HG02840 (cell line): ENCODE measurements around the gene HMCN1.
"Not testable (repeated sequence)": the region's sequence is repeated elsewhere in the genome, so short reads cannot be mapped to it uniquely, and the experiment has no call there.

Experiments used
- ATAC-seq: cut with Tn5 transposase; IDR thresholded peaks from one replicate; pipeline ENCODE4 v1.9.1; 2021; ENCODE audit warnings: mild to moderate bottlenecking, moderate library complexity, moderate number of reproducible peaks; ENCODE audit not compliant: unreplicated experiment, low FRiP score

Gene HMCN1

DNA sequence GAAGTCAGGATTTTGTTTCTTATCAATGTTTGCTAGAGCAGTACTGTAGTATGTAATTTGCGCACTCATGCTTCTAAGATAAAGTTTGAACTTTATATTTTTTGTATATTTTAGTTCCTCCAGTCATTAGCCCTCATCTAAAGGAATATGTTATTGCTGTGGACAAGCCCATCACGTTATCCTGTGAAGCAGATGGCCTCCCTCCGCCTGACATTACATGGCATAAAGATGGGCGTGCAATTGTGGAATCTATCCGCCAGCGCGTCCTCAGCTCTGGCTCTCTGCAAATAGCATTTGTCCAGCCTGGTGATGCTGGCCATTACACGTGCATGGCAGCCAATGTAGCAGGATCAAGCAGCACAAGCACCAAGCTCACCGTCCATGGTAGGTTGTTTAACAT lies 388.6 kb downstream of the HMCN1 start:
- no peak for ATAC-seq

DNA sequence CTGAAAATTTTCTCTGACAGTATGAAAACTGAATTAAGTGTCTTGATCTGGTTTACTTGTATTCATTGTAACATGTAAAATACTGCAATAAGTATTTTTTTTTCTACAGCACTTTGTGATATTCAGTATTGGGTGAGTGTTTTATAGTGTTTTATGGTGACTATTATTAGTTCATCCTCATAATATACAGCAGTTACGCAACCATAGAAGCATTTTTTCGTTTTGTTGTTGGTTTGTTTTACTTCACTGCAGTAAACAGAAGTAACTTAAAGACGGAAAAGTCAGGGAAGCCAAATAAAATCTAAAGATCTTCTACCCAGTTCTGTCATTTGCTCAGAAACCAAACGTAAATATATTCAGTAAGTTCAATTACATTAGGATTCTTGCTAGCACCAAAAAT lies 390.8 kb downstream of the HMCN1 start:
- ATAC-seq = no peak

- ATAC-seq = no peak
Measured at GRCh38 chr1:186125511-186125910, 391.3 kb downstream of the HMCN1 start.

DNA sequence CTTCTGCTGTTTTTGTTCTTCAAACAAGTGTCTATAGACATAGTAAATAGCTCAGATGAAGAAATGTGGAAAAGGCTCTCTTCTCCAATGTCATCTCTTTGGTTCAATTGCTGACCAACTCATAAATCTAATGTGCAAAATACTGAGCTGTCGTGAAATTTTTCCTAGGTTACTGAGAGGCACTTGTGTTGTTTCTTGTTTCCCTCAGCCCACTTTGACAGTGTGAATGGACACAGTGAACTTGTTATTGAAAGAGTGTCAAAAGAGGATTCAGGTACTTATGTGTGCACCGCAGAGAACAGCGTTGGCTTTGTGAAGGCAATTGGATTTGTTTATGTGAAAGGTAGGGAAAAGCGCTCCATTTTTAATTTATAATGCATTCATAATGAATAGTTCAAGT lies 395.6 kb downstream of the HMCN1 start:
- ATAC-seq = no peak

DNA sequence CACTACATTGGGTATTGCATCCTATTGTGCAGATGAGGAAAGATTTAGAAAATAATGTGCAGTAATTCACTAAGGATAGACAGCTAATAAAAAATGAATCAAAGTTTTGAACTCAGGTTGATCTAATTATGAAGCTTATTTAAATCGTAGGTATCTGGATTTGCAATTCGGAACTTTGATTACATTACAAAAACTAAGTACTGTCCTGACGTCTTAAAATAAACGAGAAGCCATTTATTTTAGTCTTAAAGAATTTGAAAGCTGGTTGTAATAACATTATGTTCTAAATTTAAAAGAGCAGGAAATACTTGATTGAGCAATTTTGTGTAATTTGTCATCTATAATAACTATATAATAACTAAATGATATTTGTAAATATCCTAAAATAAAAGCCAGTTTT lies 404.9 kb downstream of the HMCN1 start:
- ATAC-seq = no peak

- ATAC-seq = no peak
Measured at GRCh38 chr1:186139701-186140100, 405.5 kb downstream of the HMCN1 start.

DNA sequence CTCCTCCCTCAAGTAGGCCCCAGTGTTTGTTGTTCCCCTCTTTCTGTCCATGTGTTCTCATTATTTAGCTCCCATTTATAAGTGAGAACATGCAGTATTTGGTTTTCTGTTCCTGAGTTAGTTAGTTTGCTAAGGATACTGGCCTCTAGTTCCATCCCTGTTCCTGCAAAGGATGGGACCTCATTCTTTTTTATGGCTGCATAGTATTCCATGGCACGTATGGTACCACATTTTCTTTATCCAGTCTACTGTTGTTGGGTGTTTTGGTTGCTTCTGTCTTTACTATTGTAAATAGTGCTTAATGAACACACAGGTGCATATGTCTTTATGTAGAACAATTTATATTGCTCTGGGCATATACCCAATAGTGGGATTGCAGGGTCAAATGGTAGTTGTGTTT lies 408.0 kb downstream of the HMCN1 start:
- no peak for ATAC-seq

DNA sequence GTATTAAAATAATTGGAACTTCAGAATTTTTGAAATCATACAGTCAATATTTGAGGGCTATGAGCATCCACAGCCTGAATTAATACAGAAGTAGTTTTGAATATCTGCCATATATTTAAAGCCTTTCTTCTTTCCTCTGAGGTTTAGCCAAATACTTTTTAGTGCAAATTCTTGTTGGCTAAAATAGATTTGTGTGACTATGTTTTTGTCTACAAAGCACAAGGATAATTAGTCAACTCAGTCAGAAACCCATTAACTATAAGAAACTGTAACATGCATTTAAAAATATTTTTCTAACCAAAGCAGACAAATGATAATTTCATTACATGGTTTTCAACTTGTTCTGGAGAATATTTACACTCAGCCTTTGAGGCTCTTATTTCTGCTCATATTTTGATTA lies 408.7 kb downstream of the HMCN1 start:
- ATAC-seq = no peak

DNA sequence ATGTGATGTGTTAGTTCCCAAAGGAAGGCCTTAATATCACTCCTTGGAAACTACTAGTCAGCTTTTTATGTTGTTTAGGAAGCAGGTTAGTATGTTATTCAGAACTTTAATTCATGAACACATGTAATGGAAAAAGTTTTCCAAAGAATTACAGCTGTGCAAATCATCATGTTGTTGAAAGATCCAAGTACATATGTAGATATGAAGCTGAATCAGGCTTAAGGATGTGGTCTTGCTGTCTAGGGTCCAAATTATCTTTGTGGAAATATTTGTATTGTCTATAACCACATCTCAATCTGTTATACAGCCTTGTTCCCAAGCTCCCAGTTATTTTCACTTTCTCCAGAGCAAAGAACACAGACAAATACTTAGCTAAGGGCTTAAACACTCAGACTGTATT lies 409.3 kb downstream of the HMCN1 start:
- ATAC-seq = no peak

DNA sequence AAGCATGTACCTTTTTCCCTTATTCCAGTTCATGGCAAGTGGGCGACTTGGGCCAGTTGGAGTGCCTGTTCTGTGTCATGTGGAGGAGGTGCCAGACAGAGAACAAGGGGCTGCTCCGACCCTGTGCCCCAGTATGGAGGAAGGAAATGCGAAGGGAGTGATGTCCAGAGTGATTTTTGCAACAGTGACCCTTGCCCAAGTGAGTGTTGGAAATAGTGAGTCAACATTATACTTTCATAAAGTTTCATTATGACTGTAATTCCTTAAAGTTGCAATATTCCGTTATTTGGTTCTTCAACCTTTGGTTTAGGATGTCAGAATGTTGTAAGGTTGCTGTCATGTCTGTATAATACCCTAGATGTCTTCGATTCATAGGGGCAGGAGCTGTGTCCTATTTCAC lies 410.3 kb downstream of the HMCN1 start:
- ATAC-seq = no peak

DNA sequence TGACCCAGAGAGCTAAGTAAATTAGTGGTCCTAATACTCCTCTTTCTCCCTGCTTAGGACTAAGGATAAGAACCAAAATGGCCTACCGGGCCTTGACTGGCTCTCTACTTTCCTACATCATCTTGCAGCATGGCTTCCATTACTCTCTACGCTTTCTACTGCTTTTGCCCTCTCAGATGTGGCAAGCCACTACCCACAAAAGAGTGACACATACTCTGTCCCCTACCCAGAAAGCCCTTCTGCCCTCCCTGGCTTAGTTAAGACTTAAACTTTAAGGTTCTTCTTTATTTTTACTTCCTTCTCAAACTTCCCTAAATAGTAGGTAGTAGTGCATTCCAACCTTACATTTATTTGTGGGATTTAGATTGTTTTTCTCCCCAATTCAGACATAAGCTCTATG lies 412.8 kb downstream of the HMCN1 start:
- ATAC-seq = no peak

- no peak for ATAC-seq
Measured at GRCh38 chr1:186149591-186149990, 415.4 kb downstream of the HMCN1 start.

DNA sequence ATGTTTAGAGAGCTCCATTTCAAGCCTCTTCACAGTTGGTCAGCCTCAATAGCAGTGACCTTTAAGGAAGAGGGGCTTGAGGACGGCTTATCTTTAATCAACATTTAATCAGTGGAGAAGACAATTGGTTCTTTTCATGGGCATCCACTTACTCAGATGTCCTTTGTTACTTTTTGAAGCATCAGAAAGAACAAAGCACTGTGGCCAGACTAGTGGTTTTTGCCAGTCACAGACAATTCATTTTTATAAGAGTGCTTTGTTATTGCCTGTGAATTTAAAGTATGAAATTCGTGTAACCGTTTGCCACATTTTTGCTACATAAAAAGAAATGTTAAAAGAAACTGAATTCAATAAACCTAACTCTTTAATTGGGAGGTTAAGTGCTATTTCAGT lies 418.0 kb downstream of the HMCN1 start:
- ATAC-seq = no peak

DNA sequence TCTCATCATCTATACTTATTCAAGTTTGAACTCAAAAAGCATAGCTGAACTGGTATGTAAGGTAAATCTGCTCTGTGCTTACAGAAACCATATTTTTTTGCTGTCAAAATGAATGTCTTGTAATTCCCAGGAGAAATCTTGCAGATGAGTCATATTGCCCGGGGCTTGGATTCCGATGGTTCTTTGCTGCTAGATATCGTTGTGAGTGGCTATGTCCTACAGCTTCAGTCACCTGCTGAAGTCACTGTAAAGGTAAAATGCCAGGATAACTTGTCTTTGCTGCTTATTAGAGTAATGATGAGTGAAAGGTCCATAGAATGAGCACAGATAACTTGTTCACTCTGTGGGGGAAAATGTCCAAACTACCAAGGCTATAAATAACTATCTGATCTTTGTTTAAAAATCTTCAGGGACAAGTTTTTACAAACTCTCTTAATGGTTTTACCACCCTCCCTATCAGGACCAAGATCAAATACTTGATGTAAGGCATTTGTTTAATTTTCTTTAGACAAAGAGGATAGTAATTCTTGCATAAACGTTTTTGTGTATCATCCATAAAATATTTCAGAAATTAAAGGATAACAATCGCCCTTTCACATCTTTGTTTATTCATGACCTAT lies 418.5 kb downstream of the HMCN1 start:
- ATAC-seq = no peak

- ATAC-seq = no peak
Measured at GRCh38 chr1:186154651-186155050, 420.5 kb downstream of the HMCN1 start.

- ATAC-seq = no peak
Measured at GRCh38 chr1:186155594-186155993, 421.4 kb downstream of the HMCN1 start.

DNA sequence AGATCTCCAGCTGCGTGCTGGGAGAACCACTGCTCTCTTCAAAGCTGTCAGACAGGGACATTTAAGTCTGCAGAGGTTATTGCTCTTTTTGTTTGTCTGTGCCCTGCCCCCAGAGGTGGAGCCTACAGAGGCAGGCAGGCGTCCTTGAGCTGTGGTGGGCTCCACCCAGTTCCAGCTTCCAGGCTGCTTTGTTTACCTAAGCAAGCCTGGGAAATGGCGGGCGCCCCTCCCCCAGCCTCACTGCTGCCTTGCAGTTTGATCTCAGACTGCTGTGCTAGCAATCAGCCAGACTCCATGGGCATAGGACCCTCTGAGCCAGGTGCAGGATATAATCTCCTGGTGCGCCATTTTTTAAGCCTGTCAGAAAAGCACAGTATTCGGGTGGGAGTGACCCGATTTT lies 428.7 kb downstream of the HMCN1 start:
- not testable (repeated sequence) for ATAC-seq

GRCh38 chr1:186164773-186165172 lies 430.6 kb downstream of the HMCN1 start:
- no peak for ATAC-seq

DNA sequence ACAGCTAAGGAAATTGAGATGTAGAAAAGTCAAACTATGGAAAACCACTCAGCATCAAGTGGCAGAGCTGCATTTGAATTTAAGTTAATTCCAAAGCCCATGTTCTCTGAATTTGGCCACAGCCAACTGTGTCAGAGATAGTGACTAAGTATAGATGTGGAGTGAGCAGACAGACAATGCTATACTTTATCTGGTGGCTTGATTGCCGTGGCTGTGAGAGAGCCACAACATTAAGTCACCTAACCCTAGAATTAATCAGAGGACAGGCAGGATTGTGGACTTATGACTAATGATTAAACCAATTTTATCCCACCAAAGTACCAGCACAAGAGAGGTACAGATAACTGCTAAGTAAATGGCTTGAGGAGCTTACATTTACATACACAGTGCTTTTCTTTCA lies 431.1 kb downstream of the HMCN1 start:
- ATAC-seq = no peak

GRCh38 chr1:186167096-186167668 lies 433.0 kb downstream of the HMCN1 start:
- ATAC-seq = no peak

DNA sequence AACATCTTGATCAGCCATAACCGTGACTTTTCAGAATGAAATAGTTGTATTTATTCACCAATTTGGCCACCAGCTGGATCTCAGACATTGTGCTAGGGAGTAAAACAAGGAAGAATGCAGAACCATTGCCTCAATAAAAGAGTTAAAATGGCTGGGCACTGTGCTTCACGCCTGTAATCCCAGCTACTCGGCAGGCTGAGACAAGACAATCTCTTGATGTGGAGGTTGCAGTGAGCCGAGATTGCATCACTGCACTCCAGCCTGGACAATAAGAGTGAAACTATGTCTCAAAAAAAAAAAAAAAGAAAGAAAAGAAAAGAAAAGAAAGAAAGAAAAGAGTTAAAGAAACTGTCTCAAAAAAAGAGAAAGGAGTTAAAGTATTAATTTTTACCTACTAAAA lies 441.4 kb downstream of the HMCN1 start:
- no peak for ATAC-seq

DNA sequence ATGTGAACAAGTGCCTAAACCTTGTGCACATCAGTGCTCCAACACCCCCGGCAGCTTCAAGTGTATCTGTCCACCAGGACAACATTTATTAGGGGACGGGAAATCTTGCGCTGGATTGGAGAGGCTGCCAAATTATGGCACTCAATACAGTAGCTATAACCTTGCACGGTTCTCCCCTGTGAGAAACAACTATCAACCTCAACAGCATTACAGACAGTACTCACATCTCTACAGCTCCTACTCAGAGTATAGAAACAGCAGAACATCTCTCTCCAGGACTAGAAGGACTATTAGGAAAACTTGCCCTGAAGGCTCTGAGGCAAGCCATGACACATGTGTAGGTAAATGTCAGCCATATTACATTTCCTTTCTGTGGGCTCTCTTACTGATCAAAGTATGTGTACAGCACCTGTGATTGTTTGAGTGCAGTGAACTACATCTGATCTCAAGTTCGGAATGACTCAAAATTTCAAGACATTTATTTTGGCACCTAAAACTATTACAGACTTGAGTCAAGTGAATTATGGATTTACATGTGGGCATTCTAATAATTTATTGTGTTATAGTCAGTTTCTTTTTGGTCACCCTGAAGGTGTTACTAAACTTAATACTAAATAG lies 444.3 kb downstream of the HMCN1 start:
- no peak for ATAC-seq
